MCF 10A (cell line): ENCODE data around the gene MIEF2. TPM values are rescaled to one million over a fixed set of nuclear protein-coding genes. Genes with fewer than 3 reads are reported as not detected.

Source experiments
- BruUV-seq: library from RNA; stranded (reverse); fragments of 400-500 nt; replicated peaks from 2 replicates; lab custom pipeline; 2021; lab: Mats Ljungman, UMichigan
- CTCF ChIA-PET: fragments of 300-600 bp; sonication (Branson Sonifier 250); formaldehyde crosslinking; extraction: SDS; loops from one replicate; lab custom pipeline; 2021; ENCODE audit warnings: antibody characterized with exemption, inconsistent platforms; lab: Yijun Ruan, JAX
- POLR2A ChIA-PET: fragments of 300-600, 350-650 bp; sonication (Branson Sonifier 250); formaldehyde crosslinking; extraction: SDS; loops from one replicate; lab custom pipeline; 2020; ENCODE audit warnings: antibody characterized with exemption, inconsistent platforms; lab: Yijun Ruan, JAX
- DNase-seq: peaks from one replicate; pipeline ENCODE4 v3.0.0-alpha.2; 2018; ENCODE audit not compliant: unreplicated experiment
- H3K27ac Mint-ChIP-seq: one replicate; pipeline ENCODE4 v1.8.0; 2022; ENCODE audit warnings: mild to moderate bottlenecking, low read depth, mixed read lengths; ENCODE audit not compliant: unreplicated experiment
- H3K27me3 Mint-ChIP-seq: one replicate; pipeline ENCODE4 v1.8.0; 2022; ENCODE audit warnings: mixed read lengths; ENCODE audit not compliant: insufficient read depth, unreplicated experiment
- H3K36me3 Mint-ChIP-seq: one replicate; pipeline ENCODE4 v1.8.0; 2022; ENCODE audit warnings: mild to moderate bottlenecking, moderate library complexity, mixed read lengths; ENCODE audit not compliant: insufficient read depth, unreplicated experiment
- H3K4me1 Mint-ChIP-seq: one replicate; pipeline ENCODE4 v1.8.0; 2022; ENCODE audit warnings: mixed read lengths; ENCODE audit not compliant: insufficient read depth, unreplicated experiment
- H3K4me3 Mint-ChIP-seq: one replicate; pipeline ENCODE4 v1.8.0; 2022; ENCODE audit warnings: mild to moderate bottlenecking, moderate library complexity, mixed read lengths; ENCODE audit not compliant: unreplicated experiment
- H3K9me3 Mint-ChIP-seq: one replicate; pipeline ENCODE4 v1.8.0; 2022; ENCODE audit warnings: mixed read lengths; ENCODE audit not compliant: unreplicated experiment
- intact Hi-C: fragments of 100-400 bp; cut with micrococcal nuclease; formaldehyde crosslinking; loops from 2 replicates; pipeline ENCODE4 v1.14.1; 2022
- total RNA-seq: library from RNA; stranded (reverse); gene quantifications from 2 replicates; pipeline ENCODE4 v1.2.3, GENCODE V29; 2022
- TF ChIP-seq, protein P1 (sequence below): fragments of 200-600 bp; IDR thresholded peaks from one replicate; pipeline ENCODE4 v1.8.0; 2022; ENCODE audit warnings: antibody characterized with exemption, mild to moderate bottlenecking; ENCODE audit not compliant: unreplicated experiment

MIEF2 gene
- total RNA-seq, 1 experiment from 2014 or later: 12.1 TPM

DNA sequence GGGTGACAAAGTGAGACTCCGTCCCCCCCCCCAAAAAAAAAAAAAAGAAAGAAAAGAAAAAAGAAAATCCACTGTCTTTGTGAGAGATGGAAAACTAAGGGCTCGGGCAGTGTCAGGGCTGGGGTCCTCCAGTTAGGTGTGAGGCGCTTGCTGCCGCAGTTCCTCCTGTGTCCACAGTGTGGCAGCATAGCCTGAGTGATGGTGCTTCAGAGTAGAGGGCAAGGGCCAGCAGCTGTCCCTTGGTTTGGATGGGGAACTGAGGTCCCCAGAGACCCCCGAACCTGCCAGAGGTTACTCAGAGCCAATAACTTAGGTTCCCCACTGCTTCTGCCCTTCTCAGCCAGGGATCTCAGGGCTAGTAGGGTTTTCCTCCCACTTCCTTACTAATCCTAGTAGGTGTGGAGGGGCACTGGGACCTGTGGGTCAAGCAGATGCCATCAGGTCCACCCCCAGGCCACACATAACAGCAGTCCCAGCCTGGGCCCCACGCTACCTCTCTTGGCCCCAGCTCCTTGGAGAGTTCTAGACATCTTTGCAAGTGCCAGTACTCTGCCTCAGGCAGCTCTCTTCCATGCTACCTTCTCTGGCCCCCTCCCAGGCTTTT, 42.9 kb upstream of the MIEF2 start:
- peaks cover 4% of the 10 kb centered on the region for H3K4me1 Mint-ChIP-seq
- ChIA-PET CTCF (interaction anchor here (0.6 to 3.4 kb wide), 15 partner anchors 11 to 1004 kb away, joined by 3 to 17 read pairs (median 4); no protein-coding TSS in a partner anchor), POLR2A (interaction anchor here (1.1 to 1.5 kb wide), 2 partner anchors 43 to 97 kb away, joined by 5 to 6 read pairs; partner anchors contain the start of genes MIEF2 and TOP3A)
- H3K9me3 Mint-ChIP-seq: no peaks in the 10 kb centered on the region
- no peaks in the 10 kb centered on the region for H3K36me3 Mint-ChIP-seq
- intact Hi-C loops: loop anchor here (2.0 to 10.0 kb wide), 3 partner anchors 31 to 105 kb away; no protein-coding TSS in a partner anchor
- BruUV-seq: no TSS peak
- TF ChIP-seq, protein P1, sequence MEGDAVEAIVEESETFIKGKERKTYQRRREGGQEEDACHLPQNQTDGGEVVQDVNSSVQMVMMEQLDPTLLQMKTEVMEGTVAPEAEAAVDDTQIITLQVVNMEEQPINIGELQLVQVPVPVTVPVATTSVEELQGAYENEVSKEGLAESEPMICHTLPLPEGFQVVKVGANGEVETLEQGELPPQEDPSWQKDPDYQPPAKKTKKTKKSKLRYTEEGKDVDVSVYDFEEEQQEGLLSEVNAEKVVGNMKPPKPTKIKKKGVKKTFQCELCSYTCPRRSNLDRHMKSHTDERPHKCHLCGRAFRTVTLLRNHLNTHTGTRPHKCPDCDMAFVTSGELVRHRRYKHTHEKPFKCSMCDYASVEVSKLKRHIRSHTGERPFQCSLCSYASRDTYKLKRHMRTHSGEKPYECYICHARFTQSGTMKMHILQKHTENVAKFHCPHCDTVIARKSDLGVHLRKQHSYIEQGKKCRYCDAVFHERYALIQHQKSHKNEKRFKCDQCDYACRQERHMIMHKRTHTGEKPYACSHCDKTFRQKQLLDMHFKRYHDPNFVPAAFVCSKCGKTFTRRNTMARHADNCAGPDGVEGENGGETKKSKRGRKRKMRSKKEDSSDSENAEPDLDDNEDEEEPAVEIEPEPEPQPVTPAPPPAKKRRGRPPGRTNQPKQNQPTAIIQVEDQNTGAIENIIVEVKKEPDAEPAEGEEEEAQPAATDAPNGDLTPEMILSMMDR: peak; percentile 88
- no peak overlapping the region for H3K4me3 Mint-ChIP-seq
- DNase-seq: peak; percentile 72
- H3K27ac Mint-ChIP-seq: no peak overlapping the region
- no peaks in the 10 kb centered on the region for H3K27me3 Mint-ChIP-seq

DNA sequence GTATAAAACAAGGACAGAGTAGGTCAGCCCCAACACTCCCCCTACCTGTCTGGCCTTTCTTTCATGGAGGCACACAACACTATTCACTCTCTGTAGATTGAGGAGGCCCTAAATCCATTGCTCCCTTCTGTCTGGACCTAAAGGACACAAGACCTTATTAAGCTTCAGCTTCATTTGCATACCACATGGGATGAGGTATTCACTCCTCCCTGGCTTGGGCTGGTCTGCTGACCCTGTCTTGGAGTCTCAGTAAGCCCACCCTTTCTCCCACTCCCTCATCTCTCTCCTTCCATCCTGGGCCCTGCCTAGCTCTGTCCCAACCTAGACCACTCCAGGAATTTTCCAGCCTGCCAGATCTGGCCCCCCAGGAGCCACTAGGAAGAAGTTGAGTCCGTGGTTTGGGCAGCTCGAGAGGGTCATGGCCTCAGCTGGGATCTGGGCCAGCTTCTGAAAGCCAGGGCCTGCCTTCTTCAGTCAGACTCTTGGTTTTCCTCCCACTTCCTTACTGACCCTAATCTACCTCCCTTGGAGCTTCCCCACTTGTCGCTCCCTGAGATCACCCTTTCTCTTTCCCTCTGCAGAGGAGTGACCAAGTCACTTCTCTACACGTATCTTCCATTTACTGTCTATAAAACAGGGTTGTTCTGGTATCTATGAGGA, 41.6 kb upstream of the MIEF2 start:
- H3K36me3 Mint-ChIP-seq: no peaks in the 10 kb centered on the region
- ChIA-PET POLR2A (interaction anchor here (0.6 kb wide), 1 partner anchor 40 kb away, joined by 3 read pairs; no protein-coding TSS in a partner anchor), CTCF (interaction anchor here (0.9 to 3.4 kb wide), 6 partner anchors 12 to 699 kb away, joined by 3 to 17 read pairs (median 6); no protein-coding TSS in a partner anchor)
- no peak overlapping the region for H3K27ac Mint-ChIP-seq
- BruUV-seq: no TSS peak
- no peaks in the 10 kb centered on the region for H3K27me3 Mint-ChIP-seq
- peaks cover 4% of the 10 kb centered on the region for H3K4me1 Mint-ChIP-seq
- H3K4me3 Mint-ChIP-seq: no peak overlapping the region
- H3K9me3 Mint-ChIP-seq: no peaks in the 10 kb centered on the region
- TF ChIP-seq, protein P1: no peak
- intact Hi-C loops: loop anchor here (5.0 to 10.0 kb wide), 2 partner anchors 74 to 103 kb away; no protein-coding TSS in a partner anchor
- DNase-seq: no peak

DNA sequence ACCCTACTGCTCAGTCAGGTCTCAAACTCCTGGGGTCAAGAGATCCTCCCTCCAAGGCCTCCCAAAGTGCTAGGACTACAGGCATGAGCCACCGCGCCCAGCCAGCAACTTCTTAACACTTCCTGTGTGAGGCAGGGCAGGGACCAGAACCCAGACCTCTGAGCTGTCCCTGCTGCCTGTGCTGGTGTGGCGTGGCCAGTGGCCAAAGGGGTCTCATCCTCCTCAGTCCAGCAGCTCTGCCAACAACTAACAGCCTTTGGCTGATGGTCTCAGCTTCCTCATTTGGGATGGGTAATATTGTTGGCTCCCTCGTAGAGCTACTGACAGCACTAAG, 36.4 kb upstream of the MIEF2 start:
- peaks cover 5% of the 10 kb centered on the region for H3K36me3 Mint-ChIP-seq
- no peaks in the 10 kb centered on the region for H3K27me3 Mint-ChIP-seq
- intact Hi-C loops: no loop called here
- H3K4me3 Mint-ChIP-seq: no peak overlapping the region
- TF ChIP-seq, protein P1: no peak
- no peak overlapping the region for H3K27ac Mint-ChIP-seq
- H3K9me3 Mint-ChIP-seq: no peaks in the 10 kb centered on the region
- DNase-seq: no peak
- CTCF ChIA-PET: interaction anchor here (0.6 to 1.4 kb wide), 5 partner anchors 12 to 1760 kb away, joined by 3 to 4 read pairs (median 3); no protein-coding TSS in a partner anchor
- POLR2A ChIA-PET: interaction anchor here (0.6 kb wide), 1 partner anchor 288 kb away, joined by 3 read pairs; no protein-coding TSS in a partner anchor
- peaks cover 26% of the 10 kb centered on the region for H3K4me1 Mint-ChIP-seq
- no TSS peak for BruUV-seq
